Body of pancreas (tissue), 4 donors: ENCODE data around the gene PSG4.
"Not testable (repeated sequence)": the region's sequence is repeated elsewhere in the genome, so short reads cannot be mapped to it uniquely, and the experiment has no call there.

ENCODE experiments used
- POLR2A ChIP-seq, 3 donors: fragments of 450-650 bp; IDR thresholded peaks; one replicate each; pipeline ENCODE4 v1.6.1; 2016; ENCODE audit warnings: antibody characterized with exemption in 3 of 3, mild to moderate bottlenecking in 2 of 3
- TF ChIP-seq, protein P1 (sequence below), 7 experiments: fragments of 450-650 bp in 4 of 7; fragments of 200-600 bp in 3 of 7; sonication (generic) in 3 of 7; IDR thresholded peaks; one replicate each; pipeline ENCODE4 v1.5.1; 2016 to 2019; ENCODE audit warnings: antibody characterized with exemption in 7 of 7

DNA sequence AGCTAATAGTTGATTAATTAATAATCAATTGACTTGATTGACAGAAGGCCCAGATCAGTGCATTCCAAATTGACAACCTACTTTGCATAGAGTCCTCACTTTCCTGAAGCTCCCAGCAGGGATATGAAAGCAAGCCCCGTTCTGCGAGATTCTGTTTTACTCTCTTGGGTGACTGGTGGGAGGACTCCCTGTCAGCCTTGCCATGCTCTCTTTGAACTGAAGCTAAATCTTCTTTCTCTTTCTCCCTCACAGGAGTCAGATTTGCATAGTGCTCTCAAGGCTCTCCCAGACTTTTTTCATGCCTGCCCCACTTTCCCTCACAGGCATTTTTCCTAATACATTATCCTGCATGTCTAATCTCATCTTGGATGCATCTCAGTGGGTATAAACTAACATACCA, 10.4 kb upstream of the PSG4 start:
- TF ChIP-seq, protein P1, sequence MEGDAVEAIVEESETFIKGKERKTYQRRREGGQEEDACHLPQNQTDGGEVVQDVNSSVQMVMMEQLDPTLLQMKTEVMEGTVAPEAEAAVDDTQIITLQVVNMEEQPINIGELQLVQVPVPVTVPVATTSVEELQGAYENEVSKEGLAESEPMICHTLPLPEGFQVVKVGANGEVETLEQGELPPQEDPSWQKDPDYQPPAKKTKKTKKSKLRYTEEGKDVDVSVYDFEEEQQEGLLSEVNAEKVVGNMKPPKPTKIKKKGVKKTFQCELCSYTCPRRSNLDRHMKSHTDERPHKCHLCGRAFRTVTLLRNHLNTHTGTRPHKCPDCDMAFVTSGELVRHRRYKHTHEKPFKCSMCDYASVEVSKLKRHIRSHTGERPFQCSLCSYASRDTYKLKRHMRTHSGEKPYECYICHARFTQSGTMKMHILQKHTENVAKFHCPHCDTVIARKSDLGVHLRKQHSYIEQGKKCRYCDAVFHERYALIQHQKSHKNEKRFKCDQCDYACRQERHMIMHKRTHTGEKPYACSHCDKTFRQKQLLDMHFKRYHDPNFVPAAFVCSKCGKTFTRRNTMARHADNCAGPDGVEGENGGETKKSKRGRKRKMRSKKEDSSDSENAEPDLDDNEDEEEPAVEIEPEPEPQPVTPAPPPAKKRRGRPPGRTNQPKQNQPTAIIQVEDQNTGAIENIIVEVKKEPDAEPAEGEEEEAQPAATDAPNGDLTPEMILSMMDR (IDR thresholded peaks at IDR 0.05) = not testable (repeated sequence)
- TF ChIP-seq POLR2A (IDR thresholded peaks at IDR 0.05) = not testable (repeated sequence)
